Measurements from ENCODE around the gene TET3.

- TF ChIP-seq CTCF (IDR thresholded peaks at IDR 0.05) (no peak), EZH2 (IDR thresholded peaks at IDR 0.05) (no peak)
These were observed 24.2 kb downstream of the TET3 start for GRCh38 chr2:74008761-74009395.
